Upper lobe of left lung (tissue), 4 donors: ENCODE data around the gene SRC.

Source experiments
- EP300 ChIP-seq, 4 donors: sonication (generic); formaldehyde crosslinking; IDR thresholded peaks; one replicate each; pipeline ENCODE4 v1.5.1; 2017; ENCODE audit warnings: antibody characterized with exemption in 4 of 4, control low read depth in 2 of 4
- POLR2A ChIP-seq, 4 donors: fragments of 450-650 bp; IDR thresholded peaks; one replicate each; pipeline ENCODE4 v1.5.1; 2016 to 2017; ENCODE audit warnings: antibody characterized with exemption in 4 of 4, mild to moderate bottlenecking in 2 of 4
- POLR2AphosphoS5 ChIP-seq, 2 donors: sonication (generic); formaldehyde crosslinking; IDR thresholded peaks; one replicate each; pipeline ENCODE4 v1.5.1; 2017; ENCODE audit warnings: antibody characterized with exemption in 2 of 2
- TF ChIP-seq, protein P1 (sequence below), 6 experiments: fragments of 450-650 bp in 4 of 6; fragments of 200-600 bp in 2 of 6; sonication (generic) in 2 of 6; IDR thresholded peaks; one replicate each; pipeline ENCODE4 v1.5.1; 2016 to 2019; ENCODE audit warnings: antibody characterized with exemption in 6 of 6

DNA sequence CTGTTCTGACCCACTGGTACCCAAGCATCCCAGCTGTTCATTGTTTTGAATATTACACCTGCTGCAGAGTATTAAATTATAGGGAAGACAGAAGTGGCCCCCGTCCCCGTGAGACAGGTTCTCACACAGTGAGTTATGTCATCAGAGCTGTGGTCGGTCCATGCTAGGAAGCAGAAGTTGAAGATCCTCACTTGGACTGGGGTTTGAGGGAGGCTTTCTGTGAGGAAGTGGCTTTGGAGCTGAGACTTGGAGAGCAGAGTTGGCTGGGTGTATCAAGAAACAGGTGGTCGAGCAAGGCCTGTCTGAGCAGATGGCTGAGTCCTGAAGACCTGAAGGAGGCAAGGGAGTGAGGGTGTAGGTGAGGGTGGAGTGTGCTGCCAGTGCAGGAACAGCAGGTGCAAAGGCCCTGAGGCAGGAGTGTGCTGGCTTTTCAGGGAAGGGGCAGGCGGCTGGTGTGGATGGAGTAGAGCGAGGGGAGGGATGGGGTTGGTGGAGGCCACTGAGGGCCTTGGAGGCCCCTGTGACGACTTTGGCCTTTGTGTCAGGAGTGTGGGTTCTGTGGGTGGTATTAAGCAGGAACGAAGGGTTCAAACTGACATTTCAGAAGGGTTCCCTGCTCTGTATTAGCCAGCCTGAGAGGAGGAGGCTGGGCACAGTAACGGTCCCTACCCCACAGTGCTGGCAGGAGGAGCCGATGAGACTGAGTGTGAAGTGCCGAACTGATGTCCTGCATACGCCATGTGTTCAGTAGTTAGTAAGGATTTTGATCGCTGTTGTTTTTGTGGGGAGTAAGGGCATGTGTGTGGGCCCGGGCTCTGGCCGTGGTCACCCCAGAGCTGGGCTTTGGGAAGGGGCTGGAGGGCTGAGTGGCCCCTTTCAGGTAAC is 11.8 kb downstream of the SRC start:
- TF ChIP-seq, protein P1, sequence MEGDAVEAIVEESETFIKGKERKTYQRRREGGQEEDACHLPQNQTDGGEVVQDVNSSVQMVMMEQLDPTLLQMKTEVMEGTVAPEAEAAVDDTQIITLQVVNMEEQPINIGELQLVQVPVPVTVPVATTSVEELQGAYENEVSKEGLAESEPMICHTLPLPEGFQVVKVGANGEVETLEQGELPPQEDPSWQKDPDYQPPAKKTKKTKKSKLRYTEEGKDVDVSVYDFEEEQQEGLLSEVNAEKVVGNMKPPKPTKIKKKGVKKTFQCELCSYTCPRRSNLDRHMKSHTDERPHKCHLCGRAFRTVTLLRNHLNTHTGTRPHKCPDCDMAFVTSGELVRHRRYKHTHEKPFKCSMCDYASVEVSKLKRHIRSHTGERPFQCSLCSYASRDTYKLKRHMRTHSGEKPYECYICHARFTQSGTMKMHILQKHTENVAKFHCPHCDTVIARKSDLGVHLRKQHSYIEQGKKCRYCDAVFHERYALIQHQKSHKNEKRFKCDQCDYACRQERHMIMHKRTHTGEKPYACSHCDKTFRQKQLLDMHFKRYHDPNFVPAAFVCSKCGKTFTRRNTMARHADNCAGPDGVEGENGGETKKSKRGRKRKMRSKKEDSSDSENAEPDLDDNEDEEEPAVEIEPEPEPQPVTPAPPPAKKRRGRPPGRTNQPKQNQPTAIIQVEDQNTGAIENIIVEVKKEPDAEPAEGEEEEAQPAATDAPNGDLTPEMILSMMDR (IDR thresholded peaks at IDR 0.05): no peak
- no peak for TF ChIP-seq POLR2A (IDR thresholded peaks at IDR 0.05)
- TF ChIP-seq POLR2AphosphoS5 (IDR thresholded peaks at IDR 0.05): no peak
- TF ChIP-seq EP300 (IDR thresholded peaks at IDR 0.05): no peak
